NCI-H345 treated with DMSO at 0.1 percent for 48 hours (cell line): ENCODE data around the gene HRK.

Experiments
- DNase-seq: peaks from one replicate; lab custom pipeline; 2025; ENCODE audit not compliant: unreplicated experiment; lab: John Stamatoyannopoulos, UW

Gene HRK

DNA sequence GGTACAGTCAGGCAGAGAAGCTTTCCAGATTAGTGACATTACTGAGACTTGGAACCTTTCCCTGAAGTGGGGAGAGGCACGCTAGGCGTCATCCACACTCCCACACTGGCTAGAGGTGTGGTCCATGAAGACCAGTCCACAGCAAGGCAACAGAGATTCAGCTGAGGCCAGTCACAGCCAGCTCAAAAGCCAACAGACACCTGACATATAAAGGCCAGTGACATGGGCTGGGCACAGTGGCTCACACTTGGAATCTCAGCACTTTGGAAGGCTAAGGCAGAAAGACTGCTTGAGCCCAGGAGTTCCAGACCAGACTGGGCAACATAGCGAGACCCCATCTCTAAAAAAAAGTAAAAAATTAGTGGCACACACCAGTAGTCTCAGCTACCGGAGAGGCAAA is 10.9 kb downstream of the HRK start:
- no peak for DNase-seq

DNA sequence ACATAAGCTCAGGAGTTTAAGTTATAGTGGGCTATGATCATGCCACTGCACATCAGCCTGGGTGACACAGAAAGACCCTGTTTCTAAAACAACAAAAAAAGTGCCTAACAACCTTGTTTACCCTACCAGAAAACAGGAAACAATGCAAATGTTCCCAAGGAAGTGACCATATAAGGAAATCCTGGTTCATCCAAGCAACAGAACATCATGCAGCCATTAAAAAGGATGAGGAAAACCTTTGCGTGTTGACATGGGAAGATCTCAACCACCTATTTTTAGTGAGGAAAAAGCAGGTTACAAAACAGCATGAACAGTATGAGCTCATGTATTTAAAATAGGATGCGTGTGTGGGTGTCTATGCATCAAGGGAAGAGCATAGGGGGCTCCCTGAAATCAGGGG is 13.7 kb downstream of the HRK start:
- no peak for DNase-seq

- no peak for DNase-seq
These were observed 16.7 kb downstream of the HRK start for GRCh38 chr12:116864371-116865160.

DNA sequence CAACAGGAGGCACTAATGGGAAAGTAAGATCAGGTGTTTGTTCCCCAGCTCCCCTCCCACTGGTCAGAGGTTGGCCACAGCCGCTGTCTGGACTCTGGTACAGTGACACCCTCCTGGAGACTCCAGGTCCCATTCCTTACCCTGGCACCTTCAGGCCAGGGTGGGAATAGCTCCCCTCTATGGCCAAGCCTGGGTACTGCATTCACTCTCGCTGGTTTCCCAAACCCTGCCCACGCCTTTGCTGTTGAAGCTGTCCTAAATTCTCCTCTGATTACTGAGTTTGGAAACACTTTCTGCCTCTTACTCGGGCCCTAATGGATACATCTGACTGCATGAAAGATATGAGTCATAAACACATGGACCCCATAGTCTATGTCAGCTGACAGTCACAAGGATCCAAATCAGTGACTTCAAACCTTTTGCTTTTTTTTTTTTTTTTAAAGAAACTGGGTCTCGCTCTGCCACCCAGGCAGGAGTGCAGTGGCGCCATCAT is 17.9 kb downstream of the HRK start:
- no peak for DNase-seq

GRCh38 chr12:116862167-116862566 is 19.1 kb downstream of the HRK start:
- DNase-seq = no peak

DNA sequence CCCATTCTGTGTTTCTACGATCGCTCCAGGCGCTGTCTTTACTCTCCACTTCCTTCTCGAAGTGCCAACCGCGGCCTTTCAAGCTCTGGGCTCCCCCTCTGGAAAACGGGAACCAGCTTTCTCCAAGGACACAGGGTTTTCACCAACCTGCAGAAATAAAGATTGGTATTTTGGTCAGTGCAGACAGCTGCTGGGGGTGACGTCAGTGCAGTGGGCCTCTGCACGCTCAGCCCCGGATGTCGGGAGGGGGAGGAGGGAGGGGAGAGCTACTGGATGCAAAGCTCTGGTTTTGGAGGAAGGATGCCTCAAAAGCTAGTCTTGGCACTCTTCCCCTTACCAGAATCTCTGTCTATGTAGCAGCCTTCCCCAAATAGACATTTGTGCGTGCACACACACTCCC is 19.9 kb downstream of the HRK start:
- no peak for DNase-seq

- no peak for DNase-seq
These were observed 21.0 kb downstream of the HRK start for GRCh38 chr12:116860263-116860662.

GRCh38 chr12:116859079-116859478 is 22.2 kb downstream of the HRK start:
- no peak for DNase-seq

DNA sequence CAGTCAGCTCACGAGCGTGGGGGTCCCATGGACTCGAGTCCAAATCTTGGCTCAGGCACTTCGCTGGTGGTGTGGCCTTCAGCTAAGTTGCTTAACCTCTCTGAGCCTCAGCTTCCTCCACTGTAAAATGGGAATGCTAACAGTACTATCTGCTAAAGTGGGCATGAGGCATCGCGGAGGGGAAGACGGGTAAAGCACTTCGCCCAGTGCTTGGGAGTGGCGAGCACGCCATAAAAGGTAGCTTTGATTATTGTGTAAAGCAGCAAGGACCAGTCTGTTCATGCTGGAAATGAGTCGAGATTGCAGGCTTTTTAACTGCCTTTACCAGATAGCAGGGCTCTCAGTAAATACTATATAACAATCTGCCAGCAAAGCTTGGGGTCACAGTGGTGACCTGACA is 24.5 kb downstream of the HRK start:
- DNase-seq = no peak

DNA sequence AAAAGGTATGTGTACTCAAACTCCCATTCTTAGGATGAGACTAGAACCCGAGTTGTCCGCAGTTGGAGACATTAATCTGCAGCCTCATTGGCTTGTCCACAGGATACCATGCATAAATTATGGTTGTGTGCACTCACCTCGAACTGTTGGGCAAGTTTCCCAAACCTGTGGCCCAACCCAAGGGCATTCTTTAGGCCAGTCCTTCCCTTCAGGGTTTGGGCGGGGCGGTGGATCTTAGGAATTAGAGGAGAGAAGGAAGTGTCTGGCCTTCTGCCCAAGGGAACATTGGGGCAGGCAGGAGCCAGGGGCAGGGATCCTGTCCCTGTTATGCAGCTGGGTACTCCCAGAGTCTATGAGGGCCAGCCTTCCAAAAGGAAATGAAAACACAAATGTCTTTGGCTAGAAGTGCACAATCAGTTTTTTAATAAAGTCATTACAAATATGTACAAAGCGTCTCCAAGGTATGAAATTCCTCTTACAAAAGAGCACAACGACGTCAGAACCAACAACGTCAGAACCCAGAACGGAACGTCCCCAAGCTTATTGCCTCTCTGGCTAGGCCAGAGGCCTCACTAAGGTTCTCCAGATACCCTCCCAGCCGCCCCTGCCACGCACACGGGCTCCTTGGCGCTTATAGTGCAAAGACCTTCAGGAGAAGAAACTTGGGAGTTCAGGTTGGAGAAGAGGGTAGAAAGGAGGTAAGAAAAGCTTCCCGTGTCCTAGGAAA is 25.3 kb downstream of the HRK start:
- no peak for DNase-seq

- DNase-seq = no peak
These were observed 27.7 kb downstream of the HRK start for GRCh38 chr12:116853507-116853906.

DNA sequence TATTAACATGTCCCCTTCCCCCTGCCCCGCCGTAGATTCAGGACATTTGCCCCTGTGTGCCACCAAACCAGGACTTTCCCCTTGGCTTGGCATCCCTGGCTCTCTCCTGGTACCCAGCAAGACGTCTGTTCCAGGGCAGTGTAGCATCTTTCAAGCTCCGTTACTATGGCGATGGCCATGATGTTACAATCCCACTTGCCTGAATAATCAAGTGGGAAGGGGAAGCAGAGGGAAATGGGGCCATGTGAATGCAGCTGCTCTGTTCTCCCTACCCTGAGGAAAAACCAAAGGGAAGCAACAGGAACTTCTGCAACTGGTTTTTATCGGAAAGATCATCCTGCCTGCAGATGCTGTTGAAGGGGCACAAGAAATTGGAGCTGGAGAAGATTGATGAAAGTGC is 28.9 kb downstream of the HRK start:
- DNase-seq = no peak

DNA sequence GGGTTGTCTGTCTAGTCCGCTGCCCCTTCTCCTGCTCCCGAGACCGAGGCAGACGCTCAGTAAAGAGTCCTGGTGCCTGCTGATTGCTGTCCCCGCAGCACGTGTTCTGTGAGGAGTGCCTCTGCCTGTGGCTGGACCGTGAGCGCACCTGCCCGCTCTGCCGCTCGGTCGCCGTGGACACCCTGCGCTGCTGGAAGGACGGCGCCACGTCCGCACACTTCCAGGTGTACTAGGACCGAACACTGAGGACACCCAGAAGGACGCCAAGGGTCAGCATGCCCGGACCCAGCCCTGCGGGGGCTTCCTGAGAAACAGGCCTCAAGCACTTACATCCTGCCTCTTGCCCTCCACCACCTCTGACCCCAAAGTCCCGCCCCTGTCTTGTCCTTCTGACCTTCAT is 32.0 kb downstream of the HRK start:
- no peak for DNase-seq

GRCh38 chr12:116843085-116843484 is 38.2 kb downstream of the HRK start:
- DNase-seq = no peak

DNA sequence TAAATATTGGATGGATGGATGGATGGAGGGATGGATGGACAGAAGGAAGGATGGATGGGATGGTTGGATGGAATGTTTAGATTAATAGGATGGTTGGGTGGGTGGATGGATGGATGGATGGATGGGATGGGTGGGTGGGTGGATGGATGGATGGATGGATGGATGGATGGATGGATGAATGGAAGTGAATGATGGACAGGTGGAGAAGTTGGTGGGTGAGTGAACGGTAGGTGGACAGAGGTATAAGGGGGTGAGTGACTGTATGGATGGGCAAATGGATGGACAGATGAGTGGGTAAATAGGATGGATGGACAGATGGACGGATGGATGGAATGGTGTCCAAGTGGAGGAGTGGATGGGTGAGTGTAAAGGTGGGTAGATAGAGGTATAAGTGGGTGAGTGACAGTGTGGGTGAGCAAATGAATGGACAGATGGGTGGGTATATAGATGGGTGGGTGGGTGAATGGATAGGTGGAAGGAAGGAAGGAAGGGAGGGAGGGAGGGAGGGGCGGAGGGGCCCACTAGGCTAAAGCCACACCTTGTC is 41.9 kb downstream of the HRK start:
- no peak for DNase-seq

- DNase-seq = no peak
These were observed 42.9 kb downstream of the HRK start for GRCh38 chr12:116838365-116838764.

DNA sequence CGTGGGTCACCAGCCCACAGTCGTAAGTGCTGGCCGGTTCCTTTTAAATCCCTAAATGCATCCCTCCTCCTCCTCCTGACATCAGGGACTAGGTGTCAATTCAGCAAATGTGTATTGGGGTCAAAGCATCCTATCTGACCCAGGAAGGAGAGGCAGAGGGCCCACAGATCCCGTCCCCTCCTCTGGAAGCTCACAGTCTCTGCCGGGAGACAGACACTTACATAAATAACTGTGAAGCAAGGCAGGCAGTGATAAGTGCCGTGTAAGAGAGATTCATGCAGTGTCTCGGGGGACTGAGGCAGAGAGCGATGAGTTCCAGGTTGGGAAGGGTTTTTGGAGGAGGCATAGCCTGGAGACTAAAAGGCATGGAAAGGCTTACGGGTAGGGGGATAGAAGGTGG is 44.1 kb downstream of the HRK start:
- no peak for DNase-seq

DNA sequence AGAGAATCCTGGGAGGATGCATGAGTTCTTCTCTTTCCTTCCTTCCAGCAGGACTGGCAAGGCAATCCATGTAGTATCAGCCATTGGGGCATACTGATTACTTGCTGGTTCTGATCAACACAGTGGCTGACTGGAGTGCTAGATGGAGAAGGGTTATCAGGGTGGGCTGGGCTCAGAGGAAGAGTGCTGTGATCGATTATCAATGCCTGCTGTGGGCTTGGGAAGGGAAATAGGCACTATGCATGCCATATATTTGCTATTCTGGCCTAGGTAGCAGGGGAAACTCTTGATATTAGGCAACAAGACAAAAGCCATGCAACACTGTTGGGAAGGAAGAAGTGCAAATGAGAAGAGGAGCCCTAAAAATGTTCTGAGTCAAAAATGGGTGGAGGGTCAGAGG is 45.8 kb downstream of the HRK start:
- no peak for DNase-seq

DNA sequence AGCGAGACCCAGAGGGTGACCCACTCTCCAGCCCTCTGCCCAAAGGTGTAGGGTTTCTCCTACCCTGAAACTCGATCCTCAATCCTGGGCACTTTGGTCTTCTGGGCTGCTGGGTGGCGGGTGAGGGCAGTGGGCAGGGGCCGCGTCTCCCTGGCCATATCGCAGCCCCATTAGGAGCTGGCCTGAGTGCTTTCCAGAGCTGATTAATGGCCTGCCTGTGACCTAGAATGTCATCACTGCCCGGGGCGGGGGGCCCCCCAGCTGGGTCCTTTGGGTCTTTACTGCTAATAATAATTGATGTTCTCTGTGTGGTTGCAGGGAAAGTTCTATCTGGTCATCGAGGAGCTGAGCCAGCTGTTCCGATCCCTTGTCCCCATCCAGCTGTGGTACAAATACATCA is 47.8 kb downstream of the HRK start:
- DNase-seq = no peak

- no peak for DNase-seq
These were observed 48.9 kb downstream of the HRK start for GRCh38 chr12:116832353-116832752.

DNA sequence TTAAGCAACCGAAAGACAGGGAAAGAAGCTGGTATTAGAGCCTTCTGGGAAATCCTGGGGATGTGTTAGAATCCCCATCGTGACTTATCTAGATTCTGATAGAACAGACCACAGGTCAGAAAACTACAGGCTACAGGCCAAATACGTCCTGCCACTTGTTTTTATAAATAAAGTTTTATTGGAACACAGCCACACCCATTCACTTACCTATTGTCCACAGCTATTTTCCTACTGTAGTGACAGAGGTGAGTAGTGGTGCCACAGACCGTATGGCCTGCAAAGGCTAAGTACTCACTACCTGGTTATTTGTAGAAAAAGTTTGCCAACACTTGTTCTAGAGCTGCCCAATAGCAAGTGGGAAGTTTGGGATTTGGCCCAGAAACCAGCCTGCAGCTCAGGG is 53.8 kb downstream of the HRK start:
- DNase-seq = no peak

DNA sequence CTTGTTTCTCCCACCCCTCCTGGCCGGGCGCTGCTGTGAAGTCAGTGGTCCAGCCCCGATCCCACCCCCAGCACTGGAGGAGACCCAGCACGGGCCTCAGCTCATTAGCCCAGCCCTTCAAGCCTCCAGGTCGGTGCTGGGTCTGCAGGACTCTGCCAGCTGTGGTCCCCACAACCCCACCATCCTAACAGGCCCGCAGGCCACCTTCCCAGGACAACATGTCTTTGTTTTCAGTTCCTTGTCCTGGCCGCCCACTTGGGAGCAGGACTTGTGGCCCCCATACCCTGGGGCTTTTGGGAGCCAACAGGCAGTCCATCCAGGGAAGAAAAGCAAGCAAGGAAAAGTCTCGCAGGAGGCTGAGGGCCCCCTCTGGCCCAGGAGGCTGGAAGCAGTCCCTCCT is 60.0 kb downstream of the HRK start:
- DNase-seq = no peak
